ENCODE results near the gene IL12RB1.

The IL12RB1 gene

GRCh38 chr19:18086590-18087138, at the start of gene IL12RB1:
Gene IL12RB1 (minus strand): TSS chr19:18086934. CDS start chr19:18086823, 111 bp downstream.
- Histone ChIP-seq H3K9me3 (ENCODE audit: control insufficient read depth, insufficient read depth, low read length) (no peaks in the 10 kb centered on the region), H3K36me3 (ENCODE audit: control insufficient read depth, low read length) (peaks cover 8% of the 10 kb centered on the region; the same call in 1 of the 2 replicates), H3K27me3 (ENCODE audit: control insufficient read depth, low read length) (no peaks in the 10 kb centered on the region), H3K9me2 (replicated peaks; ENCODE audit: control insufficient read depth, low read length) (no peaks in the 10 kb centered on the region; the same call in 1 of the 2 replicates), H4K20me1 (ENCODE audit: control insufficient read depth, insufficient read depth, low read depth, low read length) (no peaks in the 10 kb centered on the region), H3K79me2 (ENCODE audit: control insufficient read depth, low read length) (peaks cover 11% of the 10 kb centered on the region), H3K4me2 (ENCODE audit: low read length) (peak within 1 kb of the TSS; percentile 41), H3K4me1 (ENCODE audit: control insufficient read depth, low read length) (peaks cover 51% of the 10 kb centered on the region), H3F3A (ENCODE audit: control insufficient read depth, insufficient read depth) (peaks cover 26% of the 10 kb centered on the region), H3K4me3 (ENCODE audit: low read length) (peak within 1 kb of the TSS; percentile 41; the same call in 1 of the 2 replicates), H3K27ac (ENCODE audit: low read depth, low read length) (0 out of 2 replicates have a peak within 1 kb of the TSS, but pooled peaks have one; percentile 0)
- TF ChIP-seq CTCF (IDR thresholded peaks at IDR 0.05; ENCODE audit: low read depth, low read length, poor library complexity, severe bottlenecking) (no peak), EZH2phosphoT487 (IDR thresholded peaks at IDR 0.05; ENCODE audit: borderline replicate concordance, low read length) (no peak)

GRCh38 chr19:18135712-18136584, 49.2 kb upstream of the IL12RB1 start:
- Histone ChIP-seq H3K27me3 (ENCODE audit: control insufficient read depth, low read length) (no peaks in the 10 kb centered on the region), H3K4me1 (ENCODE audit: control insufficient read depth, low read length) (no peaks in the 10 kb centered on the region)
- TF ChIP-seq EZH2phosphoT487 (IDR thresholded peaks at IDR 0.05; ENCODE audit: borderline replicate concordance, low read length) (no peak), CTCF (IDR thresholded peaks at IDR 0.05; ENCODE audit: low read depth, low read length, poor library complexity, severe bottlenecking) (no peak)

GRCh38 chr19:18131841-18132596, 45.3 kb upstream of the IL12RB1 start:
- no peaks in the 10 kb centered on the region for H3K4me1 ChIP-seq (ENCODE audit: control insufficient read depth, low read length)
- H3K27me3 ChIP-seq (ENCODE audit: control insufficient read depth, low read length), result no peaks in the 10 kb centered on the region
- no peak overlapping the region for H3K27ac ChIP-seq (ENCODE audit: low read depth, low read length)
- no peak overlapping the region for H3K4me3 ChIP-seq (ENCODE audit: low read length)
- no peaks in the 10 kb centered on the region for H3F3A ChIP-seq (ENCODE audit: control insufficient read depth, insufficient read depth)
- H3K9me2 ChIP-seq (replicated peaks; ENCODE audit: control insufficient read depth, low read length), result no peaks in the 10 kb centered on the region
- no peaks in the 10 kb centered on the region for H3K9me3 ChIP-seq (ENCODE audit: control insufficient read depth, insufficient read depth, low read length)
- H3K36me3 ChIP-seq (ENCODE audit: control insufficient read depth, low read length), result peaks cover 38% of the 10 kb centered on the region
- no peak overlapping the region for H3K4me2 ChIP-seq (ENCODE audit: low read length)
- no peaks in the 10 kb centered on the region for H4K20me1 ChIP-seq (ENCODE audit: control insufficient read depth, insufficient read depth, low read depth, low read length)
- no peaks in the 10 kb centered on the region for H3K79me2 ChIP-seq (ENCODE audit: control insufficient read depth, low read length)
- no peak for TF ChIP-seq EZH2phosphoT487 (IDR thresholded peaks at IDR 0.05; ENCODE audit: borderline replicate concordance, low read length)
- TF ChIP-seq CTCF (IDR thresholded peaks at IDR 0.05; ENCODE audit: low read depth, low read length, poor library complexity, severe bottlenecking), result no peak

More at GRCh38 chr19:18135712-18136584, 49.2 kb upstream of the IL12RB1 start:
- Histone ChIP-seq H3K9me3 (ENCODE audit: control insufficient read depth, insufficient read depth, low read length) (no peaks in the 10 kb centered on the region), H3F3A (ENCODE audit: control insufficient read depth, insufficient read depth) (no peaks in the 10 kb centered on the region), H3K27ac (ENCODE audit: low read depth, low read length) (no peak overlapping the region), H3K4me2 (ENCODE audit: low read length) (no peak overlapping the region), H4K20me1 (ENCODE audit: control insufficient read depth, insufficient read depth, low read depth, low read length) (no peaks in the 10 kb centered on the region), H3K9me2 (replicated peaks; ENCODE audit: control insufficient read depth, low read length) (no peaks in the 10 kb centered on the region), H3K4me3 (ENCODE audit: low read length) (no peak overlapping the region), H3K36me3 (ENCODE audit: control insufficient read depth, low read length) (peaks cover 29% of the 10 kb centered on the region), H3K79me2 (ENCODE audit: control insufficient read depth, low read length) (no peaks in the 10 kb centered on the region)
